HEK293 (cell line): ENCODE results near the gene TLR4.

ENCODE experiments used
- KLF16 ChIP-seq: fragments of 450-650 bp; formaldehyde crosslinking; IDR thresholded peaks from 2 replicates; pipeline ENCODE4 v1.5.1; 2017; ENCODE audit warnings: missing biosample characterization, missing genetic modification characterization
- MYNN ChIP-seq: fragments of 450-650 bp; formaldehyde crosslinking; IDR thresholded peaks from 2 replicates; pipeline ENCODE4 v1.5.1; 2016; ENCODE audit warnings: missing biosample characterization, missing genetic modification characterization, borderline replicate concordance
- ZNF112 ChIP-seq: fragments of 450-650 bp; formaldehyde crosslinking; IDR thresholded peaks from 2 replicates; pipeline ENCODE4 v1.5.0; 2017; ENCODE audit warnings: missing biosample characterization, missing genetic modification characterization
- ZNF121 ChIP-seq: fragments of 450-650 bp; formaldehyde crosslinking; IDR thresholded peaks from 2 replicates; pipeline ENCODE4 v1.5.1; 2016; ENCODE audit warnings: missing biosample characterization, missing genetic modification characterization
- ZNF274 ChIP-seq, 2 experiments: fragments of 200-500 bp in 1 of 2; fragments of 450-650 bp in 1 of 2; sonication (Bioruptor generic) in 1 of 2; formaldehyde crosslinking in 1 of 2; IDR thresholded peaks; 2 replicates each; pipeline versions ENCODE4 v1.5.1 to v1.6.1; 2014 to 2016; ENCODE audit warnings: borderline replicate concordance in 1 of 2, inconsistent platforms in 1 of 2, low read length in 1 of 2, missing biosample characterization in 1 of 2, missing genetic modification characterization in 1 of 2
- ZNF544 ChIP-seq: fragments of 450-650 bp; formaldehyde crosslinking; IDR thresholded peaks from 2 replicates; pipeline ENCODE4 v1.5.0; 2017; ENCODE audit warnings: missing biosample characterization, missing genetic modification characterization
- TF ChIP-seq, protein P1 (sequence below): fragments of 450-650 bp; formaldehyde crosslinking; IDR thresholded peaks from 2 replicates; pipeline ENCODE4 v1.5.1; 2016; ENCODE audit warnings: missing biosample characterization, missing genetic modification characterization
- TF ChIP-seq, protein P2 (sequence below): fragments of 450-650 bp; formaldehyde crosslinking; IDR thresholded peaks from 2 replicates; pipeline ENCODE4 v1.5.1; 2016; ENCODE audit warnings: missing biosample characterization, missing genetic modification characterization
- TF ChIP-seq, protein P3 (sequence below): fragments of 450-650 bp; formaldehyde crosslinking; IDR thresholded peaks from 2 replicates; pipeline ENCODE4 v1.5.1; 2016; ENCODE audit warnings: missing biosample characterization, missing genetic modification characterization

DNA sequence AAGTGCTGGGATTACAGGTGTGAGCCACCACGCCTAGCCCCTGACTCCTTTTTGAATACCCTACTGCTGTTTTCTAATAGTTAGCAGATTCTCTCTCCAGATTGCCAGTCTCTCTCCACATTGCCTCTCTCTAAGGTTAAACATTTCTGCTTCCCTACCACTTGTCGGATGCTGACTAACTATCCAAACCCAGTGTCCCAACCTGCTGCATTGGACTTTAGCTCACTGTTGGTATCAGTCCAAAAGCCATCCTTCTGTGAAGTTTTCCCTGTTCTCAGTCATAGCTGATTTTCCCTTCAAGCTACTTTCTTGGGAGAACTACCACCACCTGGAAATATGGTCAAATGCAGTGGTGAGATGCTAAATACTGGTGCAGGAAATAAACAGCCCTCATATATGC, 48.7 kb downstream of the TLR4 start:
- TF ChIP-seq, protein P1, sequence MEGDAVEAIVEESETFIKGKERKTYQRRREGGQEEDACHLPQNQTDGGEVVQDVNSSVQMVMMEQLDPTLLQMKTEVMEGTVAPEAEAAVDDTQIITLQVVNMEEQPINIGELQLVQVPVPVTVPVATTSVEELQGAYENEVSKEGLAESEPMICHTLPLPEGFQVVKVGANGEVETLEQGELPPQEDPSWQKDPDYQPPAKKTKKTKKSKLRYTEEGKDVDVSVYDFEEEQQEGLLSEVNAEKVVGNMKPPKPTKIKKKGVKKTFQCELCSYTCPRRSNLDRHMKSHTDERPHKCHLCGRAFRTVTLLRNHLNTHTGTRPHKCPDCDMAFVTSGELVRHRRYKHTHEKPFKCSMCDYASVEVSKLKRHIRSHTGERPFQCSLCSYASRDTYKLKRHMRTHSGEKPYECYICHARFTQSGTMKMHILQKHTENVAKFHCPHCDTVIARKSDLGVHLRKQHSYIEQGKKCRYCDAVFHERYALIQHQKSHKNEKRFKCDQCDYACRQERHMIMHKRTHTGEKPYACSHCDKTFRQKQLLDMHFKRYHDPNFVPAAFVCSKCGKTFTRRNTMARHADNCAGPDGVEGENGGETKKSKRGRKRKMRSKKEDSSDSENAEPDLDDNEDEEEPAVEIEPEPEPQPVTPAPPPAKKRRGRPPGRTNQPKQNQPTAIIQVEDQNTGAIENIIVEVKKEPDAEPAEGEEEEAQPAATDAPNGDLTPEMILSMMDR (tag by site-specific recombination), result no peak
- TF ChIP-seq ZNF274 (IDR thresholded peaks at IDR 0.05; ENCODE audit: low read length) (no peak), ZNF274 (tag by site-specific recombination; IDR thresholded peaks at IDR 0.05; ENCODE audit: borderline replicate concordance) (no peak), KLF16 (no peak), ZNF112 (no peak), ZNF121 (tag by site-specific recombination) (no peak), MYNN (no peak), ZNF544 (tag by site-specific recombination) (no peak)
- TF ChIP-seq, protein P2, sequence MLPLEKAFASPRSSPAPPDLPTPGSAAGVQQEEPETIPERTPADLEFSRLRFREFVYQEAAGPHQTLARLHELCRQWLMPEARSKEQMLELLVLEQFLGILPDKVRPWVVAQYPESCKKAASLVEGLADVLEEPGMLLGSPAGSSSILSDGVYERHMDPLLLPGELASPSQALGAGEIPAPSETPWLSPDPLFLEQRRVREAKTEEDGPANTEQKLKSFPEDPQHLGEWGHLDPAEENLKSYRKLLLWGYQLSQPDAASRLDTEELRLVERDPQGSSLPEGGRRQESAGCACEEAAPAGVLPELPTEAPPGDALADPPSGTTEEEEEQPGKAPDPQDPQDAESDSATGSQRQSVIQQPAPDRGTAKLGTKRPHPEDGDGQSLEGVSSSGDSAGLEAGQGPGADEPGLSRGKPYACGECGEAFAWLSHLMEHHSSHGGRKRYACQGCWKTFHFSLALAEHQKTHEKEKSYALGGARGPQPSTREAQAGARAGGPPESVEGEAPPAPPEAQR (tag by site-specific recombination), result no peak
- TF ChIP-seq, protein P3, sequence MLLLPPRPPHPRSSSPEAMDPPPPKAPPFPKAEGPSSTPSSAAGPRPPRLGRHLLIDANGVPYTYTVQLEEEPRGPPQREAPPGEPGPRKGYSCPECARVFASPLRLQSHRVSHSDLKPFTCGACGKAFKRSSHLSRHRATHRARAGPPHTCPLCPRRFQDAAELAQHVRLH (tag by site-specific recombination), result no peak
